ENCODE results near the gene NRDE2. TPM values are rescaled to one million over a fixed set of nuclear protein-coding genes. Genes with fewer than 3 reads are reported as not detected.

NRDE2 gene
- total RNA-seq, 1 donor from 2014 or later, result 20.8 TPM

DNA sequence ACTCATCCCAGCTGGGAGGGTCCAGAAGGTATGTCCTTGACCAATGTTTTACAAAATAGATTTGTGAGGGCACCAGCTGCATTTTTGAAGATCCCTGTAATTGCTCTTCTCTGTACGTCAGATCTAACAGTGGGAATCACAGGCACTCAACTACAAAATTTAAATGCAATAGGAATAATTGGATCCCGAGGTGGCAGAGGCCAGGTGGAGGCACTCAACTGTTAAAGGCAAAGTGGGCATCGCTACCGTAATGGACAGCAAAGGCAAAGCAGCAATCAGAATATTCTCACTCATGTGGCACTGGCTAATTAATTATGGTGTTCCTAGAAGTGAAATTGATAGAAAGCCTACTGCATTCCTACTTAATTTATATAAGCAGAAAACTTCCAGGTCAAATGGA, 103.3 kb downstream of the NRDE2 start:
- no peak for DNase-seq (ENCODE audit: low spot score)
- H3K9me3 Mint-ChIP-seq (ENCODE audit: unreplicated experiment), result no peaks in the 10 kb centered on the region
- TF ChIP-seq, protein P1, sequence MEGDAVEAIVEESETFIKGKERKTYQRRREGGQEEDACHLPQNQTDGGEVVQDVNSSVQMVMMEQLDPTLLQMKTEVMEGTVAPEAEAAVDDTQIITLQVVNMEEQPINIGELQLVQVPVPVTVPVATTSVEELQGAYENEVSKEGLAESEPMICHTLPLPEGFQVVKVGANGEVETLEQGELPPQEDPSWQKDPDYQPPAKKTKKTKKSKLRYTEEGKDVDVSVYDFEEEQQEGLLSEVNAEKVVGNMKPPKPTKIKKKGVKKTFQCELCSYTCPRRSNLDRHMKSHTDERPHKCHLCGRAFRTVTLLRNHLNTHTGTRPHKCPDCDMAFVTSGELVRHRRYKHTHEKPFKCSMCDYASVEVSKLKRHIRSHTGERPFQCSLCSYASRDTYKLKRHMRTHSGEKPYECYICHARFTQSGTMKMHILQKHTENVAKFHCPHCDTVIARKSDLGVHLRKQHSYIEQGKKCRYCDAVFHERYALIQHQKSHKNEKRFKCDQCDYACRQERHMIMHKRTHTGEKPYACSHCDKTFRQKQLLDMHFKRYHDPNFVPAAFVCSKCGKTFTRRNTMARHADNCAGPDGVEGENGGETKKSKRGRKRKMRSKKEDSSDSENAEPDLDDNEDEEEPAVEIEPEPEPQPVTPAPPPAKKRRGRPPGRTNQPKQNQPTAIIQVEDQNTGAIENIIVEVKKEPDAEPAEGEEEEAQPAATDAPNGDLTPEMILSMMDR (IDR thresholded peaks at IDR 0.05; ENCODE audit: unreplicated experiment), result no peak
- no peaks in the 10 kb centered on the region for H3K36me3 Mint-ChIP-seq (ENCODE audit: low read depth, unreplicated experiment)
- H3K4me1 Mint-ChIP-seq (ENCODE audit: unreplicated experiment), result no peaks in the 10 kb centered on the region
- no peaks in the 10 kb centered on the region for H3K27me3 Mint-ChIP-seq (ENCODE audit: unreplicated experiment)
- no peak overlapping the region for H3K27ac Mint-ChIP-seq (ENCODE audit: unreplicated experiment)
- no peak overlapping the region for H3K4me3 Mint-ChIP-seq (ENCODE audit: unreplicated experiment)

Other genes starting within 250 kb of the NRDE2 start
- gene PSMC1, start 75.4 kb downstream of the NRDE2 start, total RNA-seq (ENCODE audit: unreplicated experiment), result 105 TPM
- 634 TPM for gene CALM1, start 65.1 kb upstream of the NRDE2 start, total RNA-seq (ENCODE audit: unreplicated experiment)

Measured in endothelial cell (in vitro differentiated cells).